Nephron (organoid): ENCODE data around the gene EHBP1.

ENCODE experiments used
- H3K27ac Mint-ChIP-seq, 3 experiments: 2 replicates each; pipeline ENCODE4 v1.8.0; 2020; ENCODE audit warnings: mixed read lengths in 3 of 3, mild to moderate bottlenecking in 2 of 3, moderate library complexity in 1 of 3
- H3K27me3 Mint-ChIP-seq: 2 replicates; pipeline ENCODE4 v1.8.0; 2021; ENCODE audit warnings: low read depth, mild to moderate bottlenecking, moderate library complexity, mixed read lengths
- H3K36me3 Mint-ChIP-seq: 2 replicates; pipeline ENCODE4 v1.8.0; 2020; ENCODE audit warnings: low read depth, mixed read lengths
- H3K4me1 Mint-ChIP-seq: 2 replicates; pipeline ENCODE4 v1.8.0; 2020; ENCODE audit warnings: mixed read lengths
- H3K4me3 Mint-ChIP-seq, 3 experiments: 2 replicates each; pipeline ENCODE4 v1.8.0; 2020; ENCODE audit warnings: mild to moderate bottlenecking in 3 of 3, mixed read lengths in 3 of 3, moderate library complexity in 2 of 3
- H3K9me3 Mint-ChIP-seq: 2 replicates; pipeline ENCODE4 v1.8.0; 2020; ENCODE audit warnings: mixed read lengths
- TF ChIP-seq, protein P1 (sequence below), 3 experiments: fragments of 200-600 bp; sonication (generic); IDR thresholded peaks; one replicate each; pipeline ENCODE4 v1.5.0; 2021; ENCODE audit warnings: antibody characterized with exemption in 3 of 3; ENCODE audit not compliant: unreplicated experiment in 3 of 3

The EHBP1 gene

GRCh38 chr2:62768615-62769014 lies 63.1 kb downstream of the EHBP1 start:
- H3K27me3 Mint-ChIP-seq, result no peaks in the 10 kb centered on the region
- H3K9me3 Mint-ChIP-seq, result peaks cover 22% of the 10 kb centered on the region
- H3K36me3 Mint-ChIP-seq, result peaks cover 37% of the 10 kb centered on the region
- TF ChIP-seq, protein P1, sequence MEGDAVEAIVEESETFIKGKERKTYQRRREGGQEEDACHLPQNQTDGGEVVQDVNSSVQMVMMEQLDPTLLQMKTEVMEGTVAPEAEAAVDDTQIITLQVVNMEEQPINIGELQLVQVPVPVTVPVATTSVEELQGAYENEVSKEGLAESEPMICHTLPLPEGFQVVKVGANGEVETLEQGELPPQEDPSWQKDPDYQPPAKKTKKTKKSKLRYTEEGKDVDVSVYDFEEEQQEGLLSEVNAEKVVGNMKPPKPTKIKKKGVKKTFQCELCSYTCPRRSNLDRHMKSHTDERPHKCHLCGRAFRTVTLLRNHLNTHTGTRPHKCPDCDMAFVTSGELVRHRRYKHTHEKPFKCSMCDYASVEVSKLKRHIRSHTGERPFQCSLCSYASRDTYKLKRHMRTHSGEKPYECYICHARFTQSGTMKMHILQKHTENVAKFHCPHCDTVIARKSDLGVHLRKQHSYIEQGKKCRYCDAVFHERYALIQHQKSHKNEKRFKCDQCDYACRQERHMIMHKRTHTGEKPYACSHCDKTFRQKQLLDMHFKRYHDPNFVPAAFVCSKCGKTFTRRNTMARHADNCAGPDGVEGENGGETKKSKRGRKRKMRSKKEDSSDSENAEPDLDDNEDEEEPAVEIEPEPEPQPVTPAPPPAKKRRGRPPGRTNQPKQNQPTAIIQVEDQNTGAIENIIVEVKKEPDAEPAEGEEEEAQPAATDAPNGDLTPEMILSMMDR (IDR thresholded peaks at IDR 0.05; ENCODE audit: unreplicated experiment in 3 of 3), result no peak
- H3K4me1 Mint-ChIP-seq, result no peaks in the 10 kb centered on the region
- H3K27ac Mint-ChIP-seq, result no peak overlapping the region
- H3K4me3 Mint-ChIP-seq, result no peak overlapping the region

DNA sequence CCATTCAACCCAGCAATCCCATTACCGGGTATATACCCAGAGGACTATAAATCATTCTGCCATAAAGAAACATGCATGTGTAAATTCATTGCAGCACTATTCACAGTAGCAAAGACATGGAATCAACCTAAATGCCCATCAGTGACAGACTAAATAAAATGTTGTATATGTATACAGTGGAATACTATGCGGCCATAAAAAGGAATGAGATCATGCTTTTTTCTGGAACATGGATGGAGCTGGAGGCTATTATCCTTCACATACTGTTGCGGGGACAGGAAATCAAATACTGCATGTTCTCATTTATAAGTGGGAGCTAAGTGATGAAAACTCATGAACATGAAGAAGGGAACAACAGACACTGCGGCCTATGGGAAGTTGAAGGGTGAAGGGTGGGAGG lies 65.1 kb downstream of the EHBP1 start:
- Mint-ChIP-seq H3K36me3 (peaks cover 37% of the 10 kb centered on the region), H3K9me3 (peaks cover 22% of the 10 kb centered on the region), H3K27ac (no peak overlapping the region), H3K27me3 (no peaks in the 10 kb centered on the region), H3K4me1 (peaks cover 4% of the 10 kb centered on the region), H3K4me3 (no peak overlapping the region)
- TF ChIP-seq, protein P1 (IDR thresholded peaks at IDR 0.05; ENCODE audit: unreplicated experiment in 3 of 3), result no peak

- H3K27me3 Mint-ChIP-seq, result no peaks in the 10 kb centered on the region
Measured at GRCh38 chr2:62774555-62775366, 69.2 kb downstream of the EHBP1 start.

DNA sequence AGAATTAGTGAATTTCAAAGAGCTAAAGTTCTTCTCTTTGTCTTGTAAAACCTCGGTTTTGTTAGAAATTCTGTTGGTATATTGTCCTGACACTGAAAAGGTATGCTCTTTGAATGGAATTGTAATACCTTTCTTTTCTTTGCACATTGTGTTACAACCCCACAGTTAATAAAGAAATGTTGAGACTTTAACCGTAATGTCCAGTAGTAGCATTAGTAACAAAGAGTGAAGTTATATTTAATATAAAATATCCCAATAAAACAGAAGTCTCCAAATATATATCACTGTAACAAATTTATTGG lies 69.8 kb downstream of the EHBP1 start:
- no peaks in the 10 kb centered on the region for H3K27me3 Mint-ChIP-seq
- no peaks in the 10 kb centered on the region for H3K36me3 Mint-ChIP-seq
- H3K9me3 Mint-ChIP-seq, result no peaks in the 10 kb centered on the region
- TF ChIP-seq, protein P1 (IDR thresholded peaks at IDR 0.05; ENCODE audit: unreplicated experiment in 3 of 3), result no peak
- H3K4me3 Mint-ChIP-seq, result no peak overlapping the region
- peaks cover 19% of the 10 kb centered on the region for H3K4me1 Mint-ChIP-seq
- H3K27ac Mint-ChIP-seq, result peak overlapping the region in 2 of 3 experiments; percentile 69 to 70

More at GRCh38 chr2:62774555-62775366, 69.2 kb downstream of the EHBP1 start:
- H3K36me3 Mint-ChIP-seq, result peaks cover 4% of the 10 kb centered on the region
- H3K9me3 Mint-ChIP-seq, result peaks cover 5% of the 10 kb centered on the region
- peaks cover 19% of the 10 kb centered on the region for H3K4me1 Mint-ChIP-seq
- TF ChIP-seq, protein P1 (IDR thresholded peaks at IDR 0.05; ENCODE audit: unreplicated experiment in 3 of 3), result peak; percentile 71 to 90 (median 78)
- H3K4me3 Mint-ChIP-seq, result no peak overlapping the region
- H3K27ac Mint-ChIP-seq, result peak overlapping the region; percentile 63 to 70 (median 69)

- peaks cover 13% of the 10 kb centered on the region for H3K4me1 Mint-ChIP-seq
- no peak overlapping the region for H3K4me3 Mint-ChIP-seq
- no peaks in the 10 kb centered on the region for H3K27me3 Mint-ChIP-seq
- peak overlapping the region in 1 of 3 experiments; percentile 64 for H3K27ac Mint-ChIP-seq
- peaks cover 7% of the 10 kb centered on the region for H3K9me3 Mint-ChIP-seq
- H3K36me3 Mint-ChIP-seq, result peaks cover 22% of the 10 kb centered on the region
- TF ChIP-seq, protein P1 (IDR thresholded peaks at IDR 0.05; ENCODE audit: unreplicated experiment in 3 of 3), result no peak
Measured at GRCh38 chr2:62783679-62784078, 78.2 kb downstream of the EHBP1 start.

DNA sequence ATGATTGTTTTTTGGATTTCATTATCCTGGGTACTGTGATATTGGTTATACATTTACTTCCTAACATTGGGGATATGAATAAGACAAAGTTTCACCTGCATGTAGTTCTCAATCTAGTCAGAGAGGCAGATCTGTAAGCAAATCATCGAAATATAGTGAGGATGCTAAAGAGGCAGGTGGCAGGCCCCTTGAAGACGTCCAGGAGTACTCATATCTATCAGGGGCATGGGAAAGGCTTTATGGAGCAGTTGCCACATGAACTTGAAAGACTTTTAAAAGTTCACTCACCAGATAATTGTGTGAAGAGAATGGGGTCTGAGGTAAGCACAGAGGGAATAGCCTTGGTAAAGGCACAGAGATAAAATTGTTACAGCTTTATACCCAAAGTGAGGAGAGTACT lies 78.8 kb downstream of the EHBP1 start:
- TF ChIP-seq, protein P1 (IDR thresholded peaks at IDR 0.05; ENCODE audit: unreplicated experiment in 3 of 3), result no peak

More for the DNA sequence above, 78.8 kb downstream of the EHBP1 start:
- no peaks in the 10 kb centered on the region for H3K27me3 Mint-ChIP-seq
- H3K4me1 Mint-ChIP-seq, result peaks cover 19% of the 10 kb centered on the region
- peak overlapping the region in 1 of 3 experiments; percentile 64 for H3K27ac Mint-ChIP-seq
- peaks cover 7% of the 10 kb centered on the region for H3K9me3 Mint-ChIP-seq
- H3K4me3 Mint-ChIP-seq, result no peak overlapping the region
- peaks cover 22% of the 10 kb centered on the region for H3K36me3 Mint-ChIP-seq
